Measurements from ENCODE around the gene PLSCR4. TPM values are rescaled to one million over a fixed set of nuclear protein-coding genes. Genes with fewer than 3 reads are reported as not detected.

The PLSCR4 gene
- total RNA-seq, 2 experiments from 2014 or later, result not detected

DNA sequence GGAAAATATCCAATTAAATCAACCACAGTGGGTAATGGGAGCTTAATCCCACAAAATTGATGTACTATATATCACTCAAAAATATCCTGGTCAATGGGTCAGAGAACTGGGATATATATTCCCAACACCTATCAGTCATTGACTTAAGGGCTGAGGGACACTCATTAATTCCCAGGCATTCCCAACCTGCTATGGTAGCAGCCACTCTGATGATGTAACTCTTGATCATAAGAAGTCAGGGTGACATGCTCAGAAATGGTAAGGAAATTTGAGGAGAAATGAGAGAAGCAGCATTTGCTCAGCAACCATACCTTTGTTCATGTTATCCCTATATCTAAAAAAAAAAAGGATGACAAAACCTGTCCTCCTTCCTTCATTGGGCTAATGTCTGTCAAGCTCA is 86.8 kb downstream of the PLSCR4 start:
- Histone ChIP-seq H3K27ac (ENCODE audit: low read depth, low read length, poor library complexity, severe bottlenecking) (no peak overlapping the region), H2AFZ (ENCODE audit: low read length) (no peak overlapping the region), H3K4me1 (ENCODE audit: insufficient read depth, low read length, poor library complexity, severe bottlenecking) (no peaks in the 10 kb centered on the region), H3K4me2 (ENCODE audit: low read length) (no peak overlapping the region), H3K79me2 (ENCODE audit: insufficient read depth, low read depth, low read length) (no peaks in the 10 kb centered on the region), H3K36me3 (ENCODE audit: insufficient read depth, low read length) (no peaks in the 10 kb centered on the region), H3K4me3 (ENCODE audit: low read depth, low read length, poor library complexity, severe bottlenecking) (no peak overlapping the region), H3K9me2 (ENCODE audit: insufficient read depth, low read length) (no peaks in the 10 kb centered on the region), H4K20me1 (ENCODE audit: insufficient read depth, low read length) (no peaks in the 10 kb centered on the region), H3K9me3 (ENCODE audit: low read length) (no peaks in the 10 kb centered on the region)
- DNase-seq (ENCODE audit: low spot score), result no peak
- CTCF ChIA-PET (ENCODE audit: unreplicated experiment), result no interaction called here
- no TSS peak for BruUV-seq (replicated peaks)
- POLR2A ChIA-PET, result no interaction called here
- intact Hi-C loops (cut with micrococcal nuclease; ENCODE audit: unreplicated experiment), result no loop called here
- TF ChIP-seq EZH2phosphoT487 (IDR thresholded peaks at IDR 0.05; ENCODE audit: borderline replicate concordance, low read depth, low read length), result no peak
- no peak for TF ChIP-seq CTCF (conservative IDR thresholded peaks at IDR 0.05; ENCODE audit: low read length)

DNA sequence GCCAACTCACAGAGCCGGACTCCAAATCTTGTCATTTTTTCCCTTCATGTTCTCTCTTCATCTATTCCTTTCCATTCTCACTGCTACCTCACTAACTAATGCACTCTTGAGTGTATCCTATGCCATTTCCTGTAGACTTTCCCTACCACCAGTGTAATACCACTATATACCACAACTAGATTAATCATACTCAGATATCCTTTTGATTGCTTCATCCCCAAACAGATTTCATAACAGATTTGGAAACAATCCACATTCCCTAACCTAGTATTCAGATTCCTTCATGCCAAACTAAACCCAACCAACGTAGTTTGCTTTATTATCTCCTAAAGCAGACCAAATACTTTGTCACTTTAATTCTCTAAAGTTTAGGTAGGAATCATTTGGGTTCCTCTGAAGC is 87.3 kb downstream of the PLSCR4 start:
- no peak for DNase-seq (ENCODE audit: low spot score)
- intact Hi-C loops (cut with micrococcal nuclease; ENCODE audit: unreplicated experiment), result no loop called here

DNA sequence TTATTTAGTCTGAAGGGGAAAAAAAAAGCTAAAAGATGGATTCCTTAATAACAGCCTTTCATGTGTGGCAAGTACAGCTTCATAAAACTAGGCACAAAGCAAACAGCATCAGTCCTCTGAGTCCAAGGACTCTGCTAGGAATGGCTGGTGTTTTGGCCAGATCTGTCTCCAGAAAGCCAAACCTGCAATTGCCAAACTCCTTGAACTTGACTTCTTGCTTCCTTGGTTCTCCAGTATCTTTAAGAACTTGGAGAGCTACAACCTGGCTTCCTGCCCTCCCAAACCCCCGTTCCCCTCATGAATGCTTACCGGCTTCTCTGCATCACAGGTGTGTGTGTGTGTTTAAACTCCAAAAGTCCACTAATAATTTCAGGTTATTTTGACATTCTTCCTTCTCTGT is 88.3 kb downstream of the PLSCR4 start:
- CTCF ChIA-PET (ENCODE audit: unreplicated experiment), result no interaction called here
- no peak for TF ChIP-seq CTCF (conservative IDR thresholded peaks at IDR 0.05; ENCODE audit: low read length)
- no peak for TF ChIP-seq EZH2phosphoT487 (IDR thresholded peaks at IDR 0.05; ENCODE audit: borderline replicate concordance, low read depth, low read length)
- H3K4me2 ChIP-seq (ENCODE audit: low read length), result no peak overlapping the region
- no TSS peak for BruUV-seq (replicated peaks)
- intact Hi-C loops (cut with micrococcal nuclease; ENCODE audit: unreplicated experiment), result no loop called here
- no peaks in the 10 kb centered on the region for H3K36me3 ChIP-seq (ENCODE audit: insufficient read depth, low read length)
- H3K9me3 ChIP-seq (ENCODE audit: low read length), result no peaks in the 10 kb centered on the region
- DNase-seq (ENCODE audit: low spot score), result no peak
- POLR2A ChIA-PET, result no interaction called here
- H3K9me2 ChIP-seq (ENCODE audit: insufficient read depth, low read length), result no peaks in the 10 kb centered on the region
- H4K20me1 ChIP-seq (ENCODE audit: insufficient read depth, low read length), result no peaks in the 10 kb centered on the region
- no peaks in the 10 kb centered on the region for H3K4me1 ChIP-seq (ENCODE audit: insufficient read depth, low read length, poor library complexity, severe bottlenecking)
- H3K79me2 ChIP-seq (ENCODE audit: insufficient read depth, low read depth, low read length), result no peaks in the 10 kb centered on the region
- H3K4me3 ChIP-seq (ENCODE audit: low read depth, low read length, poor library complexity, severe bottlenecking), result no peak overlapping the region
- H2AFZ ChIP-seq (ENCODE audit: low read length), result no peak overlapping the region
- H3K27ac ChIP-seq (ENCODE audit: low read depth, low read length, poor library complexity, severe bottlenecking), result no peak overlapping the region

More for the DNA sequence above, 87.3 kb downstream of the PLSCR4 start:
- CTCF ChIA-PET (ENCODE audit: unreplicated experiment), result no interaction called here
- H3K4me1 ChIP-seq (ENCODE audit: insufficient read depth, low read length, poor library complexity, severe bottlenecking), result no peaks in the 10 kb centered on the region
- no peaks in the 10 kb centered on the region for H4K20me1 ChIP-seq (ENCODE audit: insufficient read depth, low read length)
- H3K9me2 ChIP-seq (ENCODE audit: insufficient read depth, low read length), result no peaks in the 10 kb centered on the region
- H3K4me2 ChIP-seq (ENCODE audit: low read length), result no peak overlapping the region
- no peak overlapping the region for H2AFZ ChIP-seq (ENCODE audit: low read length)
- no peaks in the 10 kb centered on the region for H3K79me2 ChIP-seq (ENCODE audit: insufficient read depth, low read depth, low read length)
- H3K36me3 ChIP-seq (ENCODE audit: insufficient read depth, low read length), result no peaks in the 10 kb centered on the region
- H3K27ac ChIP-seq (ENCODE audit: low read depth, low read length, poor library complexity, severe bottlenecking), result no peak overlapping the region
- POLR2A ChIA-PET, result no interaction called here
- BruUV-seq (replicated peaks), result no TSS peak
- no peak overlapping the region for H3K4me3 ChIP-seq (ENCODE audit: low read depth, low read length, poor library complexity, severe bottlenecking)
- H3K9me3 ChIP-seq (ENCODE audit: low read length), result no peaks in the 10 kb centered on the region
- TF ChIP-seq CTCF (conservative IDR thresholded peaks at IDR 0.05; ENCODE audit: low read length) (no peak), EZH2phosphoT487 (IDR thresholded peaks at IDR 0.05; ENCODE audit: borderline replicate concordance, low read depth, low read length) (no peak)

All from OCI-LY7 (cell line).